ENCODE results near the gene CTNND2.

CTNND2 gene

DNA sequence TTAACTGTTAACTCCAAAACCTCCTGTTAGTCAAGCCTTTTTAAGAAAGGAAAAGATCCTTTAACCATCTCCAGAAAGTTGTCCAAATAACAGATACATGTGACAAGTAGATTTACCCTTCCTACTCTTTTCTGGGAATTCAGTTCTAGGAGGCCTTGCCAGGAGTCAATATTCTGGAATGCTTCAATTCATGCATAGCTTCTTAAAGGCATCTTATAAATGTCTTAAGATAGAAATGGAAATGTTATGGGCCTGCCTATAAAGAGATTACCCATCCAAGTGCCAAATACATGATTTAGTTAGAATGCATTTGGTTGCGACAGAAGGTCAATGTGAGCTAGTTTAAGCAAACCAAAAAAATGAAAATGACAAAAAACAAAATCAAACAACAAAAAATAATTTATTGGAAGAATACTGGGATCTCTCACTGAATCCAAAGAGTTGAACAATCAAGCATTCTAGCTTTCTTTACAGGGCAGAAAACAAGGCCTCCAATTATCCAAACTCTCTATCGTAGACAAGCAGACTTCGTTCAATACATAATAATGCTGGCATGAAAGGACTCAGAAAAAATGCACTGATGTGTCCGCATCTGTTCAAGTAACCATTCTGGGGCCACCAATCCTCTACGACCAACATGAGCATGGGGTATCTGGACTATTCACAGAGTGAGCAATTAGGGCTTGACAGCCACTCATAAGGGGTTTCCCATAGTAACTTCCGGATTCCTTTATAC lies 188.6 kb downstream of the CTNND2 start:
- no peak for DNase-seq (ENCODE audit: low read depth)
- TF ChIP-seq, protein P1, sequence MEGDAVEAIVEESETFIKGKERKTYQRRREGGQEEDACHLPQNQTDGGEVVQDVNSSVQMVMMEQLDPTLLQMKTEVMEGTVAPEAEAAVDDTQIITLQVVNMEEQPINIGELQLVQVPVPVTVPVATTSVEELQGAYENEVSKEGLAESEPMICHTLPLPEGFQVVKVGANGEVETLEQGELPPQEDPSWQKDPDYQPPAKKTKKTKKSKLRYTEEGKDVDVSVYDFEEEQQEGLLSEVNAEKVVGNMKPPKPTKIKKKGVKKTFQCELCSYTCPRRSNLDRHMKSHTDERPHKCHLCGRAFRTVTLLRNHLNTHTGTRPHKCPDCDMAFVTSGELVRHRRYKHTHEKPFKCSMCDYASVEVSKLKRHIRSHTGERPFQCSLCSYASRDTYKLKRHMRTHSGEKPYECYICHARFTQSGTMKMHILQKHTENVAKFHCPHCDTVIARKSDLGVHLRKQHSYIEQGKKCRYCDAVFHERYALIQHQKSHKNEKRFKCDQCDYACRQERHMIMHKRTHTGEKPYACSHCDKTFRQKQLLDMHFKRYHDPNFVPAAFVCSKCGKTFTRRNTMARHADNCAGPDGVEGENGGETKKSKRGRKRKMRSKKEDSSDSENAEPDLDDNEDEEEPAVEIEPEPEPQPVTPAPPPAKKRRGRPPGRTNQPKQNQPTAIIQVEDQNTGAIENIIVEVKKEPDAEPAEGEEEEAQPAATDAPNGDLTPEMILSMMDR (IDR thresholded peaks at IDR 0.05; ENCODE audit: control insufficient read depth, extremely low read depth, insufficient read depth): no peak
- no peak overlapping the region for H3K4me3 ChIP-seq (ENCODE audit: low read depth, low read length)

DNA sequence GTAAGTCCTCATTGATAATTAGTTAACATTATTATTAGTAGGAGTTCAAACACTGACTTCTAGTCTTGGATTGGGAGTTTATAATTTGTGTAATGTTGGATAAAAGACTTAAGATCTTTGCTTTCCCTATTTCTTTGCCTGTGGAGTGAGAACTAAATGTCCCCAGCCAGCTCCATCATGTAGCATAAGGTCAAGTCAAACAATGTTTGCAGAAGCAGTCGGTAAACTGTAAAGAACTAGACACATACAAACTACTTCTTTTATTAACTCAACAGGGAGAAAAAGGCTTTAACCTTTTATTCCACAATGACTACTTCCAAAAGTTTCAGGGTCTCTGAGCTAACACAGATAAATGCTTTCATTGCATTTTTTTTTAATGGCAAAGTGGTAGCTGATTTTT lies 192.3 kb downstream of the CTNND2 start:
- peak; percentile 52 for DNase-seq (ENCODE audit: low read depth)
- TF ChIP-seq, protein P1 (IDR thresholded peaks at IDR 0.05; ENCODE audit: control insufficient read depth, extremely low read depth, insufficient read depth): no peak
- no peak overlapping the region for H3K4me3 ChIP-seq (ENCODE audit: low read depth, low read length)

DNA sequence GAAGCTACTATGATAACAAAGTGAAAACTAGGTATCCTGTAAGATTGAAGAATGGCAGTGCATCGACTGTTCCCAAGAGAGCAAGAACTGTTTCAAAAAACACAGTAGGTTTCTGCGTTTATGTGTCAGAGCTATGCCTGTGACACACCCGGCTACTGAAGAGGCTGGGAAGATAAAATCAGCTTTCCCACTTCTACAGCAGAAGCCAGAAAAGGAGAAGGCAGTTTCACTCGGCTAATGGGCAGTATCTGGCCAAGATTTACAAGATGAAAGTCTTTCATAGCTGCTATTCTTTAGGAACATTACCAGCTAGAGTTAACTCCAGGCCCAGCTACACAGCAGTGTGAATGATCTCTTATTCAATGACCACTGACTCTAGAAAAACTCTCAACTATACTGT lies 195.2 kb downstream of the CTNND2 start:
- DNase-seq (ENCODE audit: low read depth): no peak
- H3K4me3 ChIP-seq (ENCODE audit: low read depth, low read length): no peak overlapping the region
- TF ChIP-seq, protein P1 (IDR thresholded peaks at IDR 0.05; ENCODE audit: control insufficient read depth, extremely low read depth, insufficient read depth): no peak

DNA sequence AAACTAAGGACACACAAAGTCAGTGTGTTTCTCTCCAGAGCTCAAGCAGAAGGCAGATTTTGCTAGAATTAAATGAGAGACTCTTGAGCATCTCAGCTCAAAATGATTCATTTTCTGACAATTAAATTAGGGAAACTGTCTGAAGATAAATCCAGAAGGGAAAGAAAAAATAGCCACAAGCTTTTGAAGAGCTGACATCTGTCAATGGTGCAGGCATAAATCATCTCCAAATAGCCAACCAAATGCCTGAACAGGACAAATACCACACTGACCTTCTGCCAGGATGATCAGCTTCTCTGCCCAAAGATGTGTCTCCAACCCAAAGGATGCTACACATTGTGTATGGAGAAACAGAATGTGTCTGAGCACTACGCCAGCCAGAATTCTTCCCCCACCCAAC lies 199.3 kb downstream of the CTNND2 start:
- no peak overlapping the region for H3K4me3 ChIP-seq (ENCODE audit: low read depth, low read length)
- TF ChIP-seq, protein P1 (IDR thresholded peaks at IDR 0.05; ENCODE audit: control insufficient read depth, extremely low read depth, insufficient read depth): no peak
- DNase-seq (ENCODE audit: low read depth): no peak

DNA sequence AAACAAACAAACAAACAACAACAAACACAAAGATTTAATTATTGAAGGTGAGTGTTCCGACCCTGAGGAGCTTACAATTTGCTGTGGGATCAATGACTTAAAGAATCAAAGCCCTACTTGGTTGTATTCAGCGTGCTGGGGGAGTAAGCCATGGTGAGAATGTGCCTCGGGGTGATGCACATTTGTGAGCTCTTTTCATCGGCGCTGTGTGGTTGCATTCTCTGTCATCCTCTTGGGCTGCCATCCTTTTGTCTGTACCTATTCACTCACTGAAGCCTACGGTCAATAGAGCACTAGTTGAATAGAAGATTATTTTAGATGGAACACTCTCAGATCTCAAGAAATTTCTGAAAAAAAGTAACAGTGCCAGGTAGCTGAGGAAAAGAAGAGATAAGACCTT lies 203.9 kb downstream of the CTNND2 start:
- no peak overlapping the region for H3K4me3 ChIP-seq (ENCODE audit: low read depth, low read length)
- TF ChIP-seq, protein P1 (IDR thresholded peaks at IDR 0.05; ENCODE audit: control insufficient read depth, extremely low read depth, insufficient read depth): no peak
- no peak for DNase-seq (ENCODE audit: low read depth)

DNA sequence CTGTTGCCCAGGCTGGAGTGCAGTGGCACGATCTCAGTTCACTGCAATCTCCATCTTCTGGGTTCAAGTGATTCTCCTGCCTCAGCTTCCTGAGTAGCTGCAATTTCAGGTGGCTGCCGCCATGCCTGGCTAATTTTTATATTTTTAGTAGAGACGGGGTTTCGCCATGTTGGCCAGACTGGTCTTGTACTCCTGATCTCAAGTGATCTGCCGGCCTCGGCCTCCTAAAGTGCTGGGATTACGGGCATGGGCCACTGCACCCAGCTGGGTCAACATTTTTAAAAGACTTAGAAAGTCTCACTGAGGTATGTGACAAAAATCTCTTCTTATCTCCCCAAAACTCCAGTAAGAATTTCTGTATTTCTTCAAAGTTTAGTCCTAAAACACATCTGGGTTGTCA lies 211.6 kb downstream of the CTNND2 start:
- no peak for DNase-seq (ENCODE audit: low read depth)
- no peak overlapping the region for H3K4me3 ChIP-seq (ENCODE audit: low read depth, low read length)
- TF ChIP-seq, protein P1 (IDR thresholded peaks at IDR 0.05; ENCODE audit: control insufficient read depth, extremely low read depth, insufficient read depth): no peak

DNA sequence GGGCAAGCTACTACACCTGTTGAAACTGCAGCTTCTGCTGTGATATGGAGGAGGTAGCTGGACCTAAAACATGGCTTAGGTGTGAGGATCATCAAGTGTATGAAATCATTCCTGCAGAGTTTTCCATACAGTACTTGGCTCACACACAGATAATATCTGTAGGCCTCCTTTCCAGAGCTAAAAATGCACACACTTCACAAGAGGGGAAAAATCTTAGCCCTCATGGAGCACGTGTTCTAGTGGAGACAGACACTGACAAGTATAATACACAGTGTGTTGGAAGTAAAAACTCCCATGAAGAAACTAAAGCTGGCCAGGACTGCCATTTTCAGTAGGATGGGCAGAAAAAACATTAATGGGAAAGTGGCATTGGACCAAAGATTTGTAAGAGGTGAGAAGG lies 216.7 kb downstream of the CTNND2 start:
- DNase-seq (ENCODE audit: low read depth): no peak
- H3K4me3 ChIP-seq (ENCODE audit: low read depth, low read length): no peak overlapping the region
- TF ChIP-seq, protein P1 (IDR thresholded peaks at IDR 0.05; ENCODE audit: control insufficient read depth, extremely low read depth, insufficient read depth): no peak

Measured in LNCaP clone FGC (cell line).